Lung (tissue), 12 donors: ENCODE data around the gene PGP. TPM values are rescaled to one million over a fixed set of nuclear protein-coding genes. Genes with fewer than 3 reads are reported as not detected.

Source experiments
- ATAC-seq: fragments of 200-7000 bp; cut with Tn5 transposase; one replicate; pipeline ENCODE4 v1.9.1; 2020; ENCODE audit warnings: moderate number of reproducible peaks; ENCODE audit not compliant: insufficient read depth, low FRiP score
- DNase-seq, 3 donors: peaks; one replicate each; pipeline ENCODE4 v3.0.0-alpha.2; 2013 to 2017
- H3K27ac ChIP-seq, 2 donors: one replicate each; pipeline ENCODE4 v1.5.1; 2013; ENCODE audit warnings: mild to moderate bottlenecking in 2 of 2, moderate library complexity in 2 of 2, control low read depth in 1 of 2, inconsistent platforms in 1 of 2, low read depth in 1 of 2, low read length in 1 of 2
- H3K27me3 ChIP-seq, 3 donors: one replicate each; pipeline ENCODE4 v1.5.1; 2013; ENCODE audit warnings: low read length in 2 of 3; ENCODE audit not compliant: control insufficient read depth in 3 of 3, insufficient read depth in 3 of 3
- H3K36me3 ChIP-seq, 4 donors: one replicate each; pipeline ENCODE4 v1.5.1; 2013; ENCODE audit warnings: low read length in 4 of 4, mild to moderate bottlenecking in 1 of 4, moderate library complexity in 1 of 4; ENCODE audit not compliant: control insufficient read depth in 4 of 4, insufficient read depth in 4 of 4
- H3K4me1 ChIP-seq, 5 donors: one replicate each; pipeline ENCODE4 v1.5.1; 2013; ENCODE audit warnings: low read length in 5 of 5, mild to moderate bottlenecking in 2 of 5, moderate library complexity in 1 of 5; ENCODE audit not compliant: control insufficient read depth in 5 of 5, insufficient read depth in 5 of 5
- H3K4me3 ChIP-seq: one replicate; pipeline ENCODE4 v1.5.1; 2013; ENCODE audit warnings: mild to moderate bottlenecking, control low read depth, moderate library complexity
- H3K9ac ChIP-seq, 2 donors: one replicate each; pipeline ENCODE4 v1.5.1; 2013; ENCODE audit warnings: low read length in 2 of 2, control low read depth in 1 of 2; ENCODE audit not compliant: insufficient read depth in 1 of 2
- H3K9me3 ChIP-seq, 4 donors: one replicate each; pipeline ENCODE4 v1.5.1; 2013; ENCODE audit warnings: low read length in 3 of 4, mild to moderate bottlenecking in 1 of 4, moderate library complexity in 1 of 4; ENCODE audit not compliant: control insufficient read depth in 4 of 4, insufficient read depth in 3 of 4
- WGBS, 2 donors: extraction: QIAGEN DNeasy Blood & Tissue Kit; methylation state at CpG; one replicate each; pipeline ENCODE4 v1.1.7; 2013; 5-methylcytosine and 5-hydroxymethylcytosine counted together
- polyA plus RNA-seq, 2 donors: library from polyadenylated mRNA; stranded (reverse); fragments of 200-250 nt; gene quantifications; one replicate each; pipeline ENCODE4 v1.2.1, GENCODE V29; 2013
- total RNA-seq, 2 donors: library from RNA; depleted of rRNA in 1 of 2; stranded (reverse); fragments of >200 nt in 1 of 2; gene quantifications; one replicate each; pipeline ENCODE4 v1.2.1, GENCODE V29; 2014 to 2021
- TF ChIP-seq, protein P1 (sequence below): IDR thresholded peaks from 2 replicates; pipeline ENCODE4 v1.5.1; 2012; ENCODE audit warnings: mild to moderate bottlenecking; ENCODE audit errors: control extremely low read depth, extremely low read depth
- donor health status: control.
- donor health status: control.
- donor health status: Bipolar disorder and iron deficiency.
- donor health status: healthy.
- donor health status: DM: yes; HTN: yes; CAD: no.

The PGP gene
- total and polyA plus RNA-seq, 4 donors = 3.8 to 20.9 (median 13.7) TPM

- ATAC-seq (no peak), DNase-seq (no peak)
- H3K27ac ChIP-seq = no peak overlapping the region
- peaks cover 0 to 38% (median 26%) of the 10 kb centered on the region in 5 donors for H3K4me1 ChIP-seq
- H3K9ac ChIP-seq = no peak overlapping the region
- TF ChIP-seq, protein P1, sequence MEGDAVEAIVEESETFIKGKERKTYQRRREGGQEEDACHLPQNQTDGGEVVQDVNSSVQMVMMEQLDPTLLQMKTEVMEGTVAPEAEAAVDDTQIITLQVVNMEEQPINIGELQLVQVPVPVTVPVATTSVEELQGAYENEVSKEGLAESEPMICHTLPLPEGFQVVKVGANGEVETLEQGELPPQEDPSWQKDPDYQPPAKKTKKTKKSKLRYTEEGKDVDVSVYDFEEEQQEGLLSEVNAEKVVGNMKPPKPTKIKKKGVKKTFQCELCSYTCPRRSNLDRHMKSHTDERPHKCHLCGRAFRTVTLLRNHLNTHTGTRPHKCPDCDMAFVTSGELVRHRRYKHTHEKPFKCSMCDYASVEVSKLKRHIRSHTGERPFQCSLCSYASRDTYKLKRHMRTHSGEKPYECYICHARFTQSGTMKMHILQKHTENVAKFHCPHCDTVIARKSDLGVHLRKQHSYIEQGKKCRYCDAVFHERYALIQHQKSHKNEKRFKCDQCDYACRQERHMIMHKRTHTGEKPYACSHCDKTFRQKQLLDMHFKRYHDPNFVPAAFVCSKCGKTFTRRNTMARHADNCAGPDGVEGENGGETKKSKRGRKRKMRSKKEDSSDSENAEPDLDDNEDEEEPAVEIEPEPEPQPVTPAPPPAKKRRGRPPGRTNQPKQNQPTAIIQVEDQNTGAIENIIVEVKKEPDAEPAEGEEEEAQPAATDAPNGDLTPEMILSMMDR = no peak
- no peak overlapping the region for H3K4me3 ChIP-seq
- H3K9me3 ChIP-seq = no peaks in the 10 kb centered on the region
- peaks cover 0 to 10% (median 0%) of the 10 kb centered on the region in 4 donors for H3K36me3 ChIP-seq
- no peaks in the 10 kb centered on the region for H3K27me3 ChIP-seq
- 95 to 96% methylated on average over 10 of the region's 10 CpGs for WGBS, 2 donors
Observed at GRCh38 chr16:2161911-2162310, 52.7 kb downstream of the PGP start.

Other genes with a start within 250 kb of the PGP start
- gene RNF151, start 248.0 kb downstream of the PGP start, total RNA-seq = not detected
- under 1 TPM in 1 of 2 donors, not detected in 1; 0.15 TPM for gene RNF151, start 248.0 kb downstream of the PGP start, polyA plus RNA-seq
- 10 to 100 TPM; 23.9 to 35.4 TPM for gene TBL3, start 242.8 kb downstream of the PGP start, total RNA-seq
- gene TBL3, start 242.8 kb downstream of the PGP start, polyA plus RNA-seq = 10 to 100 TPM; 52.8 to 58.8 TPM
- 1 to 10 TPM in 1 of 2 donors, under 1 TPM in 1; 0.28 to 4.5 TPM for gene NOXO1, start 233.4 kb downstream of the PGP start, total RNA-seq
- gene NOXO1, start 233.4 kb downstream of the PGP start, polyA plus RNA-seq = 1 to 10 TPM; 2.0 to 7.3 TPM
- 10 to 100 TPM in 1 of 2 donors, 1 to 10 TPM in 1; 7.4 to 32.6 TPM for gene GFER, start 230.6 kb downstream of the PGP start, total RNA-seq
- gene GFER, start 230.6 kb downstream of the PGP start, polyA plus RNA-seq = 10 to 100 TPM; 18.6 to 63.5 TPM
- gene SYNGR3, start 224.9 kb downstream of the PGP start, total RNA-seq = under 1 TPM; 0.40 to 0.46 TPM
- gene SYNGR3, start 224.9 kb downstream of the PGP start, polyA plus RNA-seq = under 1 TPM; 0.10 to 0.69 TPM
- 10 to 100 TPM; 13.9 to 49.8 TPM for gene ZNF598, start 205.0 kb downstream of the PGP start, total RNA-seq
- gene ZNF598, start 205.0 kb downstream of the PGP start, polyA plus RNA-seq = 10 to 100 TPM; 29.1 to 42.8 TPM
- gene NPW, start 195.1 kb downstream of the PGP start, total RNA-seq = 1 to 10 TPM in 1 of 2 donors, under 1 TPM in 1; 0.71 to 1.3 TPM
- gene NPW, start 195.1 kb downstream of the PGP start, polyA plus RNA-seq = under 1 TPM; 0.12 to 0.34 TPM
- 100 to 1,000 TPM; 142 to 468 TPM for gene NHERF2, start 187.9 kb downstream of the PGP start, total RNA-seq
- gene NHERF2, start 187.9 kb downstream of the PGP start, polyA plus RNA-seq = 100 to 1,000 TPM; 192 to 297 TPM
- gene NTHL1, start 167.0 kb downstream of the PGP start, total RNA-seq = 10 to 100 TPM; 19.3 to 37.8 TPM
- 10 to 100 TPM; 20.4 to 43.5 TPM for gene NTHL1, start 167.0 kb downstream of the PGP start, polyA plus RNA-seq
- gene TSC2, start 166.9 kb downstream of the PGP start, total RNA-seq = 100 to 1,000 TPM in 1 of 2 donors, 10 to 100 TPM in 1; 93.4 to 146 TPM
- gene TSC2, start 166.9 kb downstream of the PGP start, polyA plus RNA-seq = 10 to 100 TPM; 36.5 to 51.9 TPM
- 100 to 1,000 TPM in 1 of 2 donors, 10 to 100 TPM in 1; 82.9 to 128 TPM for gene PKD1, start 78.9 kb downstream of the PGP start, total RNA-seq
- 10 to 100 TPM; 39.1 to 46.3 TPM for gene PKD1, start 78.9 kb downstream of the PGP start, polyA plus RNA-seq
- gene RAB26, start 66.2 kb downstream of the PGP start, total RNA-seq = under 1 TPM; 0.48 to 0.95 TPM
- gene RAB26, start 66.2 kb downstream of the PGP start, polyA plus RNA-seq = 1 to 10 TPM in 1 of 2 donors, under 1 TPM in 1; 0.30 to 1.0 TPM
- 10 to 100 TPM; 33.4 to 74.2 TPM for gene TRAF7, start 59.1 kb downstream of the PGP start, total RNA-seq
- gene TRAF7, start 59.1 kb downstream of the PGP start, polyA plus RNA-seq = 10 to 100 TPM; 44.8 to 51.9 TPM
- gene CASKIN1, start 18.2 kb downstream of the PGP start, total RNA-seq = under 1 TPM; 0.09 TPM
- gene CASKIN1, start 18.2 kb downstream of the PGP start, polyA plus RNA-seq = under 1 TPM; 0.15 to 0.35 TPM
- 10 to 100 TPM; 17.2 to 42.6 TPM for gene MLST8, start 9.4 kb downstream of the PGP start, total RNA-seq
- 10 to 100 TPM; 39.7 to 48.9 TPM for gene MLST8, start 9.4 kb downstream of the PGP start, polyA plus RNA-seq
- gene BRICD5, start 4.0 kb downstream of the PGP start, total RNA-seq = 1 to 10 TPM; 2.1 to 9.2 TPM
- 10 to 100 TPM in 1 of 2 donors, 1 to 10 TPM in 1; 9.4 to 13.5 TPM for gene BRICD5, start 4.0 kb downstream of the PGP start, polyA plus RNA-seq
- gene E4F1, start 8.8 kb upstream of the PGP start, total RNA-seq = 10 to 100 TPM; 21.0 to 30.2 TPM
- gene E4F1, start 8.8 kb upstream of the PGP start, polyA plus RNA-seq = 10 to 100 TPM; 22.9 to 26.7 TPM
- gene DNASE1L2, start 21.6 kb upstream of the PGP start, total RNA-seq = 1 to 10 TPM in 1 of 2 donors, under 1 TPM in 1; 0.65 to 1.0 TPM
- gene DNASE1L2, start 21.6 kb upstream of the PGP start, polyA plus RNA-seq = under 1 TPM; 0.69 to 0.71 TPM
- gene ECI1, start 36.7 kb upstream of the PGP start, total RNA-seq = 10 to 100 TPM; 35.0 to 71.9 TPM
- 10 to 100 TPM; 55.2 to 87.1 TPM for gene ECI1, start 36.7 kb upstream of the PGP start, polyA plus RNA-seq
- 100 to 1,000 TPM in 1 of 2 donors, 10 to 100 TPM in 1; 92.0 to 125 TPM for gene RNPS1, start 53.3 kb upstream of the PGP start, total RNA-seq
- gene RNPS1, start 53.3 kb upstream of the PGP start, polyA plus RNA-seq = 100 to 1,000 TPM in 1 of 2 donors, 10 to 100 TPM in 1; 98.7 to 144 TPM
- 100 to 1,000 TPM; 486 to 607 TPM for gene ABCA3, start 125.9 kb upstream of the PGP start, total RNA-seq
- gene ABCA3, start 125.9 kb upstream of the PGP start, polyA plus RNA-seq = 100 to 1,000 TPM; 197 to 337 TPM
- 1 to 10 TPM; 3.5 to 7.5 TPM for gene CCNF, start 214.6 kb upstream of the PGP start, total RNA-seq
- gene CCNF, start 214.6 kb upstream of the PGP start, polyA plus RNA-seq = 1 to 10 TPM; 2.0 to 2.2 TPM
- gene TEDC2, start 245.3 kb upstream of the PGP start, total RNA-seq = 1 to 10 TPM; 1.1 to 3.6 TPM
- gene TEDC2, start 245.3 kb upstream of the PGP start, polyA plus RNA-seq = 1 to 10 TPM; 1.6 to 2.9 TPM